Measurements from ENCODE around the gene HOXA7.

GRCh38 chr7:27154901-27155815 lies 1.3 kb downstream of the HOXA7 start:
- TF ChIP-seq CTCF (conservative IDR thresholded peaks at IDR 0.05) (no peak), EZH2 (IDR thresholded peaks at IDR 0.05; ENCODE audit: low read depth) (no peak)
